GM18517 (cell line): ENCODE measurements around the gene SRRM4.
"Not testable (repeated sequence)": the region's sequence is repeated elsewhere in the genome, so short reads cannot be mapped to it uniquely, and the experiment has no call there.

ENCODE experiments used
- ATAC-seq: cut with Tn5 transposase; IDR thresholded peaks from one replicate; pipeline ENCODE4 v1.9.1; 2021; ENCODE audit warnings: mild to moderate bottlenecking, moderate library complexity; ENCODE audit not compliant: unreplicated experiment

The SRRM4 gene

GRCh38 chr12:118981285-118982211 lies at the start of gene SRRM4:
Gene SRRM4, plus strand, starts transcription at chr12:118981541. Its CDS starts 342 bp downstream, at chr12:118981883.
- no peak for ATAC-seq

GRCh38 chr12:118946256-118946655 lies 35.1 kb upstream of the SRRM4 start:
- no peak for ATAC-seq

- no peak for ATAC-seq
Measured at GRCh38 chr12:118958520-118958919, 22.8 kb upstream of the SRRM4 start.

- ATAC-seq: no peak
Measured at GRCh38 chr12:118959348-118959747, 22.0 kb upstream of the SRRM4 start.

GRCh38 chr12:118959985-118960560 lies 21.3 kb upstream of the SRRM4 start:
- ATAC-seq: no peak

GRCh38 chr12:118960865-118961264 lies 20.5 kb upstream of the SRRM4 start:
- ATAC-seq: no peak

- no peak for ATAC-seq
Measured at GRCh38 chr12:118964988-118965387, 16.4 kb upstream of the SRRM4 start.

- ATAC-seq: no peak
Measured at GRCh38 chr12:118970856-118971255, 10.5 kb upstream of the SRRM4 start.

- ATAC-seq: no peak
Measured at GRCh38 chr12:118972982-118973381, 8.4 kb upstream of the SRRM4 start.

GRCh38 chr12:118979763-118980406 lies 1.5 kb upstream of the SRRM4 start:
- ATAC-seq: no peak

- ATAC-seq: no peak
Measured at GRCh38 chr12:118980407-118981014, 830 bp upstream of the SRRM4 start.

GRCh38 chr12:118982302-118982701 lies 961 bp downstream of the SRRM4 start:
- no peak for ATAC-seq

- no peak for ATAC-seq
Measured at GRCh38 chr12:118982984-118983761, 1.8 kb downstream of the SRRM4 start.

- ATAC-seq: no peak
Measured at GRCh38 chr12:118984161-118984943, 3.0 kb downstream of the SRRM4 start.

GRCh38 chr12:118986050-118986449 lies 4.7 kb downstream of the SRRM4 start:
- no peak for ATAC-seq

- ATAC-seq: no peak
Measured at GRCh38 chr12:118999107-118999506, 17.8 kb downstream of the SRRM4 start.

- ATAC-seq: no peak
Measured at GRCh38 chr12:119005085-119005484, 23.7 kb downstream of the SRRM4 start.

GRCh38 chr12:119005913-119006312 lies 24.6 kb downstream of the SRRM4 start:
- no peak for ATAC-seq

GRCh38 chr12:119006746-119007145 lies 25.4 kb downstream of the SRRM4 start:
- ATAC-seq: no peak

GRCh38 chr12:119008273-119008672 lies 26.9 kb downstream of the SRRM4 start:
- ATAC-seq: not testable (repeated sequence)
